GM18508 (cell line): ENCODE results near the gene WDR11.

Experiments
- ATAC-seq: cut with Tn5 transposase; IDR thresholded peaks from one replicate; pipeline ENCODE4 v1.9.1; 2021; ENCODE audit warnings: moderate number of reproducible peaks; ENCODE audit not compliant: insufficient read depth, unreplicated experiment

WDR11 gene

DNA sequence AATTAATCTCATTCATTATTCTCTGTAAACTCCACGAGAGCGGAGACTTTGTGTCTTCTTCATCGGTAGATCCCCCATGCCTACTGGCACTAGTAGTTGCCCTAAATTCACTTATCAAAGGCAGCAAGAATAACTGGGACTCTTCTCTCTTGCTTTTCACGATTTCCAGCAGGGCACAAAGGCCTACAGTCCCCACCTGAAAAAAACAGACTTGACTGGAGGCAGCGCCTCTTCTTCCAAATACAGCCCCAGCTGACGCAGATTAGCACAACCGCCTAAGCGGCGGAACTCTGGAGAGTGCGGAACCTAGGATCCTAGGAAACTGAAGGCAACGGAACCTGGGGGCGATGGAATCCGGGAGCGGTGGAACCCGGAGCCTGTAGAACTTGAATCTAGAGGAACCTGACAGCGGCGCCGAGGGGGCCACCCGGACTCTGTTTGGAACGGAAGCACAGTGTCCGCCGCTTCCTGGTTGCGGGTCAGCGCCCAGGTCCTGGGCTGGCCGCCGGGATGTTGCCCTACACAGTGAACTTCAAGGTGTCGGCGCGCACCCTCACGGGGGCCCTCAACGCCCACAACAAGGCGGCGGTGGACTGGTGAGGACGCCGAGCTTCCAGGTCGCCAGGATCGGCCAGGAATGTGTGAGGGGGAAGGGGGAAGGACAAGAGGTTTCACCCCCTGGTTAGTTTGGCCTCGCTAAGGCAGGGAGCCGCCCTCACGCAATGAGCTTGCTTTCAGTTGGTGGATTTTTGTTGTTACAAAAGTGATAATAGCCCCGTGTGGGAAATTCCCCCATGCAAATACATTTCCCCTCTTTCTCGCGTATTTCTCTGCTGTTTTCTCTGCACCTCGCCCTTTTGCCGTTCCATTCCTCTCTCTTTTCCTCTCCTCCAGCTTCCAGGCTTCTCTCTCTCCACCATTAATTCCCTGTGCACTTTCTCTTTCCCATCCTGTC, at the start of gene WDR11:
TSS of gene WDR11 (plus strand) at position 452 of the 955 bp plus-strand sequence. CDS start at position 511, 59 bp downstream.
- ATAC-seq: peak; percentile 77

GRCh38 chr10:120802935-120803334, 48.2 kb upstream of the WDR11 start:
- no peak for ATAC-seq

DNA sequence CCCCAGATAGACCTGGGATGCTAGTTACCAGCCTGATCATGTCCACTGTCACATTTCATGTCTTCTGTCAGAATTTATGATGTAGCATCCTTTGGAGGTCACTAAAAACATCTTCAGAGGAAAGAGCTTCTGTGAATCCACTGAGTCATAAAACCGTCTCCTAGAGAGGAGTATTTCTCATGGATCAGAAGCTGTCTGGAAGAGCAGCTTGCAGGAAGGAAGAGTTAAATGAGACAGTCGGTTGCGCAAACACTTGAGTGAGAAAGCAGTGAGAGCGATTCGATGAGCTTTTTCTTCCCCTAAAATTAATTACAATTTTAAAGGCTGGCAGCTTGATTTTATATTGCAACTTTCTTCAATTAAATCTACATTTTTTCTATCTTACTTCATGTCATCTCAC, 47.2 kb upstream of the WDR11 start:
- no peak for ATAC-seq

GRCh38 chr10:120805014-120805812, 45.9 kb upstream of the WDR11 start:
- no peak for ATAC-seq

GRCh38 chr10:120806081-120806480, 45.1 kb upstream of the WDR11 start:
- ATAC-seq: no peak

DNA sequence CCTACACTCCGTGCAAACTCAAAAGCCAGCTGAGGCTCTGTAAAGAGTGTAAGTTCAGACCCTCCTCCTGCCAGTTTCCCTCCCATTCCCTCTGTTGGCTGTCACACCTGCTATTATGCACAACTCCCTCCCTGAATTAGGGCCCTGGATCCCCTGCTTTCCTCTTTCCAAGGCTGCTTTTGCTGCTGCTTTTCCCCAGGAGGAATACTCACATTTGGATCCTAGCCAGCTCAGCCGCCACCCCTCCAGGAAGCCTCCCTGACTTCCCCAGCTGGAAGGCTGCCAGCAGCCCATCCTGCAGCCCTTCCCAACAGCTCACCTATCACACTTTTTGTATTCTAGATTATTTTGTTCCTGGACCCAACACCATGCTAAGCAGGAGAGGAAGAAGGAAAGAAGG, 40.9 kb upstream of the WDR11 start:
- no peak for ATAC-seq

DNA sequence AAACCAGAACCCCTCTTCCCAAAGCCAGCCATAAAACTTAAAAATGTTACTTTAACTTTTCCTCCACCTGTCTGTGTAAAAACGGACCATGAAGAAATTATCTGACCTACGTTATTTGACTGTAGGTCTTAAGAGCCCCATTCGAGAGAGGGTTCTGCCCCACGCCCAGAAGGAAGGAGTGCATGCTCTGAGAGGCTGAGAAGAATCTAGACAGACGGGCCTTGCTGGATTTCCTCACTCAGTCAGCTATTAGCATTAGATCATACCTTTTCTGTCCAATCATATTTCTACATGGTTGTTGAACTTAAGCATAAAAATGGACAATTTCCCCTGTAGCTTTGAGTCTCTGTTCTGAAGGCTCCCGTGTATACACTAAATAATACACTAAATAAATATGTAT, 38.1 kb upstream of the WDR11 start:
- no peak for ATAC-seq

DNA sequence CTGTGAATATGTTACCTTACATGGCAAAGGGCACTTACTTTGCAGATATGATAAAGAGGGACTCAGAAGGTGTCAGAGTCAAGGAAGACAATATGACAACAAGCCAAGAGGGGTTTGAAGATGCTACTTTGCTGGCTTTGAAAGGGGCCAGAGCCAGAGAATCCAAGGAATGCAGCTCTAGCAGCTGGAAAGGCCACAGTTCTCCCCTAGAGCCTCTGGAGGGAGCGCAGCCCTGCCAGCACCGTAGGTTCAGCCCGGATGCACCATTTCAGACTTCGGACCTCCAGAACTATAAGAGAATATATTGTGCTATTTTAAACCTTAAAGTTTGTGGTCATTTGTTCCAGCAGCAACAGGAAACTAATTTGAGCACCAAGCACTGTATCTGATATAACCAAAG, 32.9 kb upstream of the WDR11 start:
- no peak for ATAC-seq

GRCh38 chr10:120819366-120819765, 31.8 kb upstream of the WDR11 start:
- ATAC-seq: no peak

DNA sequence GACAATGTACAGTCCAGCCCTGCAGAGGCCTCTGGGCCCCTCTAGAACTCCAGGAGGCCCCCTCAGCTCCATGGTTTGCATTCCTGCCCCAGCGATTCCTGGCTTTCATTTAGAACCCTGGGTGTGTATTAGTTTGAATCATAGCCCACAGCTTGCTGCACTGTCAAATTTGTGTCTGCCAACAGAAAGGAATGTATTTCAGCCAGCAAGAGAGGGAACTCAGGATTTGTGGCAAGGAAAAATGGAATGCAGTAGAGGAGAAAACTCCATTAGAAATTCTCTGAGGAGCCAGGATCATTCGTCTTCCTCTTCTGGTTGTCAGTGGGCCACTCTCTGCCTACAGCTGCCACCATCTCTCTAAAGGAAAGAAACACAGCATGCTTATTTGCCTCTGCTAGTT, 27.9 kb upstream of the WDR11 start:
- ATAC-seq: no peak

DNA sequence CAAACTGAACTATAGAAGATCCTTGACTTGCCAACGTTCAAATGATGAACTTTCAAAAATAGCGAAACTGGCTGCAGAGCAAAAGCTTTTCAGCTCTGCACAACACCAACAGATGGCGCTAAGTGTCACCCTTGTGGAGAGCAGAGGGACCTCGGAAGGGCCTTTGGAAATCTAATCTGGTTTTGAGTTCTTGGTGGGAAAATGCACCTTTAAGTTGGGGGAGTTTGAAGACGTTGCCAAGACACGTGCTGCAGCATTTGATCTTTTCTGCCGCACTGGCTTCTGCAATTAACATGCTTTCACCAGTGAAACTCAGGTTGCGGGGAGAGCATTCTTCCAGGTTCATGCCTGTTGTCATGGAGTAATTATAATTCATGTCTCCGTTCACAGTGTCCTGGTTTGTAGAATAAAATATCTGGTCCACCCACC, 26.3 kb upstream of the WDR11 start:
- no peak for ATAC-seq

DNA sequence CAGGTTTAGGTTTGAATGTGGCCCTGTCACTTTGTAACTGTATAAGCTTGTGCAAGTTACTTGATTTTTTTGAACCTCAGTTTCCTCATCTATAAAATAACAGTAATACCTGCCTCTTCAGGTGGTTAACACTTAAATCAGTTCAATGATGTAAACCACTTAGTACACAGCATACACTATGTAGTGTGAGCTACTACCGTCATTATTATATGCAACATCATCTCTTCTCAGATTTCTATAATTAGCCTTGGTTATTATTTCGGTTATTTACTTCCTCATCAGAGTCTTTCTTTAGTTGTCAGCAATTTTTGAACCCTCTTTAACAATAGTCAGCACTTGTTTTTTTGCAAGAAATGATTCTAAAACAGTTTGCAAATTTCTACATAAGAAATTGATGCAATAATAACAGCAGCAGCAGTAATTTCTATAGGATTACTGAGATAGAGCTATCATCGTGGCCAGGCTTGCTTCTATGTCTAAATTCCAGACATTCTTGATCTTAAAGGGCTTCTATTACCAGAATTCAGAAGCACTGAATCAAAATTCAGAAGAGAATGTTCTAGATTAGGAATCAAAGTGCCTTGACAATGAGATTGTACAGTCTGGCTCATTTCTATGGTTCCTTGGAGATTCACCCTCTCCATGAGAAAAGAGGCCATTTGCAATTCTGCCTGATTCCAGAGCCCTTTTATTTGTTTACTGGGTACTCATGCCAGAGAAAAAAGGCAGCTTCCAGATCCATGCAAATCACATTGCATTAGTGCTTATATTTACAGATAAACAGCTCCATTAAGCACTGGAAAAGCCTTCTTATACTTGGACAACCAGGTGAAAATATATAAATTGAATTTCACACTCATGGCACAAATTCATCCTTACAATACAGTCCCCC, 25.0 kb upstream of the WDR11 start:
- ATAC-seq: no peak

DNA sequence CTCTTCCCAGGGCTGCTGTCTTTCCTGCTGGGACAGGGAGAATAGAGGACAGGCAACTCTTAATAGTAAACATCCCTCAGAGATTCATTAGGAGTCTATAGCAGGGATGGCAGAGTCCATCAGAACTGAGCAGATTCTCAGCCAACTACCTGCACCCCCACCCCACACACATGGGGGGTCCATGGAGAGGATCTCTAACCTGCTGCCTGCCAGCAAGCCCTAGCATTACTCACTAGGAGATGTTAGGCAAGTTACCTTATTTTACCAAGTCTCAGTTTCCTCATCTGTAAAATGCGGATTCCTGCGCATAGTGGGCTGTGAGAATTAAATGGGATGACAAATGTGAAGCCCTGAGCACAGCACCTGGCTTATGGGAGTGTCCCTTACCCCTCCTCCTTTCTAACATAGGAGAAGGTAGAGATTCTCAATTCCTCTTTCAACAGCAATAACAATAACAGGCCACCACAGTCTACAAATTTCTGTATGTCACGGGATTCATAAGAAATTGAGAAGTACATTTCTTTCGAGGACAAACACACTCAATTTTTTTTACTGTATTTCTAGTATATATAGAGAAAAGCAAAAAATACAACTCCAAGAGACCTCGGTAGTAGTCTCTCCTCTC, 23.8 kb upstream of the WDR11 start:
- ATAC-seq: no peak

DNA sequence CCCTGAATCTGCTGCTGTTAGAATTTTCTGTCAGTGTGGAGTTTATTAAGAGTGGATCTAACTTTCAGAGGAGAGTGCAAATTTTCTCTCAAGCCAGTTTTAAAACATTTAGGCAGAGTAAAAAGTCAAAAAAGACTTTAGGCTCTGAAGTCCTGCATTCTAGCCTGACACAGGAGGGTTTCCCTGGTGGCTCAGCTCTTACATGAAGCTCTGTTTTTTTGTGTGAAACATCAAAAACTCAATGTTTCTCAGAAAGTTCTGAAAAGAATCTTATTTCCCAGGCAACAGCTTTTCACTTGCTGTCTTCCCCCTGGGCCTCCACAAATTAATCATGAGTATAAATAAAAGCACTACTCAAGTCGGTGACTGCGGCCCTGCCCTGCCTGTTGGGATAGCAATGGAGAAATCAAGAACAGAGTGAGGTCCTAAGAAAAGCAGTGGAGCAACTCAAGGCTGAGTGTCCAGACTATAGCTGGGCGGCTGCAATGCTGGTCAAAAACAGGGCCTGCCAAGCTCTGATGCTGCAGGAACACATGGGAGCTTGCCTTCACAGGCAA, 22.3 kb upstream of the WDR11 start:
- ATAC-seq: no peak

GRCh38 chr10:120832106-120832505, 19.1 kb upstream of the WDR11 start:
- ATAC-seq: no peak

- ATAC-seq: no peak
Measured at GRCh38 chr10:120833222-120833928, 17.8 kb upstream of the WDR11 start.

DNA sequence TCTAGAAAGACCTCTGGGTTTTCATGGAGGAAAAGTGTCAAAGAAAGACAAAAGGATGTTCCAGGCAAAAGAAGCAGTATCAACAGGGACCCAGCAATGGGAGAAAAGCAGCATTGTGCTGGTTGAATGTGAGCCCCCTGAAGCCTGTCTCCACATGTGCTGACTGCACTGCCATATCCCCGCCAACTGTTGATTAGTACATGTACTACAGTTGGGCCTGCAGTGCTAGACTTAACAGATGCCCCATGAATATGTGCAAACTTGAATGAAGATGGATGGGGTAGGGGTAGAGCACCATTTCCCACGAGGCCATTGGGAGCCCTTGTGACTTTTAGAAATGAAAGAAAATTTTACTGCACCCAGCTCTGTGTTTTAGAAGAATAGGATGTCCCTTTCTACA, 15.6 kb upstream of the WDR11 start:
- ATAC-seq: no peak

DNA sequence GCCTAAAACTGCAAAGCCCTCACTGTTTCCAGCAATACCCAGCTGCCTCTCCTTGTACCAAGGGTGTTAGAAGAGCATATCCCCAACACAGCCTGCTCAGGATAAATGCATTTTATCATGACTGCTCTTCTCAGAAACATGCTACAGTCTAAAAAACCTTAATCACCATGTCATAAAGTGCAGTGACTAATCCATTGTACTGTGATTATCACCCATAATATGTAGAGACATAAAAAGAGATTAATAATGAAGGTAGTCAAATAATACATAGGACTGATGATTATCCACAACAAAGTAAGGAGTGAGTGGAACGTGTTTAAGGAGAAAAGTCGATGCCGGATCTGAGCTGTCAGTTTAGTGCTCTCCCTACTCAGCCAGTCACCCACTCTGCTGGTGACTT, 12.2 kb upstream of the WDR11 start:
- ATAC-seq: no peak
